Duodenal mucosa (tissue), 2 donors: ENCODE data around the gene HSFX3.
"Not testable (repeated sequence)": the region's sequence is repeated elsewhere in the genome, so short reads cannot be mapped to it uniquely, and the experiment has no call there.

Experiments used
- H3K27ac ChIP-seq: one replicate; pipeline ENCODE4 v1.7.0; 2013; ENCODE audit warnings: low read depth, low read length
- H3K27me3 ChIP-seq, 2 donors: one replicate each; pipeline ENCODE4 v1.7.0; 2013; ENCODE audit warnings: low read length in 2 of 2, control low read depth in 1 of 2; ENCODE audit not compliant: insufficient read depth in 2 of 2, control insufficient read depth in 1 of 2
- H3K36me3 ChIP-seq, 2 donors: one replicate each; pipeline ENCODE4 v1.7.0; 2013; ENCODE audit warnings: low read length in 2 of 2, control low read depth in 1 of 2; ENCODE audit not compliant: insufficient read depth in 2 of 2, control insufficient read depth in 1 of 2
- H3K4me1 ChIP-seq, 2 donors: one replicate each; pipeline ENCODE4 v1.7.0; 2013; ENCODE audit warnings: low read length in 2 of 2, control low read depth in 1 of 2; ENCODE audit not compliant: insufficient read depth in 2 of 2, control insufficient read depth in 1 of 2
- H3K4me3 ChIP-seq, 2 donors: one replicate each; pipeline ENCODE4 v1.7.0; 2013; ENCODE audit warnings: low read length in 2 of 2, low read depth in 1 of 2
- H3K9ac ChIP-seq, 2 donors: one replicate each; pipeline ENCODE4 v1.7.0; 2013; ENCODE audit warnings: low read length in 2 of 2, low read depth in 1 of 2
- H3K9me3 ChIP-seq, 2 donors: one replicate each; pipeline ENCODE4 v1.7.0; 2013; ENCODE audit warnings: low read length in 2 of 2, control low read depth in 1 of 2; ENCODE audit not compliant: control insufficient read depth in 1 of 2

HSFX3 gene

DNA sequence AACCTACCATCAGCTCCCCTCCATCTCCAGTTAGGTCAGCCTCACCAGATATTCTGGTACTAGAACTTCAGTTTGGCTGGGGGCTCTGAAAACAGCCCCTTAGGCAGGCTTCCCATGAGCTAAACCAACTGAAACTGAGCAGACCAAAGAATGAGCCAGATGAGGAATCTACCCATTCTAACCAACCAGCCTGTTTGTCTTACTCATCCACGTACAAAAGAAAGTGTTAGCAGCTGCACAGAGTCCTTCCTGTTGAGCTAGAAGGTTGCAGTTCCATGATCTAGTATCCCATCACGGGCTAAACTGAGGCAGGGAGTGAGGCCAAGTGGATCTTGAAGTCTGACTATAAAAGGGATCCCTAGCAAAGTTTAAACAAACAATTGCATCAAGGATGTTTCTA lies 20.0 kb upstream of the HSFX3 start:
- Histone ChIP-seq H3K4me3 (no peak overlapping the region), H3K27ac (no peak overlapping the region), H3K9me3 (no peaks in the 10 kb centered on the region), H3K36me3 (no peaks in the 10 kb centered on the region), H3K27me3 (no peaks in the 10 kb centered on the region), H3K9ac (no peak overlapping the region), H3K4me1 (no peaks in the 10 kb centered on the region)

DNA sequence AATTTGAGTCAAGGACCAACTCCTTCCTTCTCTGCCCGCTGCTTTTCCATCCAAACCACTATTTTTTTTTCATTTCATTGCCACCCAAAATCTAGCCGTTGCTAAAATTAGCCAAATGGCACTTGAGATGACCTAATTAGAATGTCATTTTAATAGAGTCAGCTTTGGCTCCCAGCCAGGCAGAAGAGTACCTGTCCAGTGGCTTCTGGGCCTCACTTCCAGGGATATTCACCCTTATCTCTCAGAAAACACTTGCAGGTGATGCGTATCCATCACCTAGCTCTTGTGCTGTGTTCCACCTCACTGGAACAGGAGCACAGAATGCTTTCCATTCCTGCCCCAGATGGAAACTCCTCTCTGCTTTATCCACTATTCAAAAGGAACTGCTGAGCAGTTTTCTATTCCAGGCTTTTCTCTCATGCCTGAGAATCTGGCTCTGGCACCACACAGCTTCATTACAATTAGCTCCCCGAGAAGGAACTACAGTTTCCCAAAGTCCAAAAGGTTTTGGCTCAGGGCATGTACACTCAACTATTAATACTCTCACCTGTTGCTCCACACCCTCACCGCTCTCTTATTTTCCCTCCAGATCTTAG lies 19.1 kb upstream of the HSFX3 start:
- no peak overlapping the region for H3K27ac ChIP-seq
- H3K36me3 ChIP-seq: no peaks in the 10 kb centered on the region
- H3K9me3 ChIP-seq: no peaks in the 10 kb centered on the region
- no peak overlapping the region for H3K4me3 ChIP-seq
- H3K4me1 ChIP-seq: no peaks in the 10 kb centered on the region
- no peaks in the 10 kb centered on the region for H3K27me3 ChIP-seq
- H3K9ac ChIP-seq: no peak overlapping the region

DNA sequence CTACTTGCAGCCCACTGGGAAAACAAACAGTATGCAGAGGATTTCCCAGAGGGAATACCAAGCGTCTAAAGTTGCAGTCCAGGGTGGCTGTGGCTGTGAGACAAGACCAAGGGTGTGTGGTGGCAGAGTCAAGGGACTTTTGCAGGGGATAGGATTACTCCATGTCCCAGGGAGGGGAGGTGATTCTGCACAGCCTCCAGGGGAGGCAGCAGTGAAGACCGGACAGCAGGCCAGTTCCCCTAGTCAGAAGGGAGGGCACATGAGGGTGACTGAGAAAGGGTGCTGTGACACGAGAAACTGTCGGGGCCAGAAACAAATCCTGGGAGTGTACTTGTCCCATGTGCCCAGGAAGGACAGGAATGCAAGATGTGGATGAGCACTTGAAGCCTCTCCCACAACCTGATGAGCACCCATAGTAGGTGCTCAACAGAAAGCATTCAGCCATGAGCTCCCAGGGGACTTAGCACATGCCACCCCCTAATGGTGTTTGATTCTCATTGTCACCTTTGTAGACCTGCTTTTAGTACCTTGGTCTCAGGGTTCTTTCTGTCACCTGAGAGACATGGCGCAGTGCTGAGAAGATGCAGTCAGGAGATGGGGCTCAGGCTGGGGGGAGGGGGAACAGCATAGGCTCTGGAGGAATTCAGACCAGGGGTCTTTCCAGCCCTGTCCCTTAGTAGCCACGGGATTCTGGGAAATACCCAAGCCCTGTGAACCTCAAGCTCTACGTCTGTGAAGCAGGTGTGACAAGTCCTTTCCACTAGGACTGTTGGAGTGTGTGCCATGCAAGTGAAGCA lies 18.1 kb upstream of the HSFX3 start:
- Histone ChIP-seq H3K9ac (no peak overlapping the region), H3K27ac (no peak overlapping the region), H3K36me3 (no peaks in the 10 kb centered on the region), H3K27me3 (no peaks in the 10 kb centered on the region), H3K9me3 (no peaks in the 10 kb centered on the region), H3K4me1 (no peaks in the 10 kb centered on the region), H3K4me3 (no peak overlapping the region)

DNA sequence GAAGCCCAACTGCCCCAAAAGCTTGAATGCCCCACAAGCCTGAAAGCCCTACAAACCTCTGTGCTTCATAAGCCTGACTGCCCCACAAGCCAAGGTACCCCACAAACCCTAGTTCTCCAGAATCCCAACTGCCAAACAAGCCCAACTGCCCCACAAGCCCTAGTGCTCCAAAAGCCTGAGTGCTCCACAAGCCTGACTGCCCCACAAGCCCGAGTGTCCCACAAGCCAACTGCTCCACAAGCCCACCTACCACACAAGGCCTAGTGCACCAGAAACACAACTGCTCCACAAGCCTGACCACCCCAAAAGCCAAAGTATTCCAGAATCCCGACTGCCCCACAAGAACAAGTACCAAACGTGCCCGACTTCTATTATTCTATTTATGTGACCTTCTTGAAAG lies 13.6 kb upstream of the HSFX3 start:
- H3K36me3 ChIP-seq: no peaks in the 10 kb centered on the region
- H3K9me3 ChIP-seq: no peaks in the 10 kb centered on the region
- H3K4me1 ChIP-seq: no peaks in the 10 kb centered on the region
- no peak overlapping the region for H3K27ac ChIP-seq
- H3K27me3 ChIP-seq: no peaks in the 10 kb centered on the region
- H3K4me3 ChIP-seq: no peak overlapping the region
- no peak overlapping the region for H3K9ac ChIP-seq

GRCh38 chrX:149555251-149555650 lies 5.5 kb upstream of the HSFX3 start:
- H3K4me3 ChIP-seq, H3K27me3 ChIP-seq, H3K9ac ChIP-seq: not testable (repeated sequence)

DNA sequence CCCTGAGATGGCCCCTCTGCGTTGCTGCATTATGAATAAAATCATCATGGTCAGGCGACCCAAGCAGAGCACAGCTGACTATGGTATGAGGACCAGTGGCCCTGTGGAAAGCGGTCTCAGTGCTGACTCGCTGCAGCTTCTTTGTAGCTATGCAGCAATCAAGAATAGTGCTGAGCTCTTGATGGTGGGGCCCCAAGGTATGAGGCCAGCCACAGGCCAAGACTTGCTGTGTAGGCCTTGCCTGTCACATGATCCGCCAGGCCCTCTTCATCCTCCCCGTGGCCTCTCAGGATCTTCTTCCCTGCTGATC lies 2.2 kb upstream of the HSFX3 start:
- not testable (repeated sequence) for H3K9me3 ChIP-seq, H3K4me3 ChIP-seq, H3K4me1 ChIP-seq, H3K27ac ChIP-seq, H3K9ac ChIP-seq, H3K27me3 ChIP-seq, H3K36me3 ChIP-seq

More at GRCh38 chrX:149555251-149555650, 5.5 kb upstream of the HSFX3 start:
- not testable (repeated sequence) for H3K4me1 ChIP-seq, H3K27ac ChIP-seq, H3K9me3 ChIP-seq, H3K36me3 ChIP-seq

DNA sequence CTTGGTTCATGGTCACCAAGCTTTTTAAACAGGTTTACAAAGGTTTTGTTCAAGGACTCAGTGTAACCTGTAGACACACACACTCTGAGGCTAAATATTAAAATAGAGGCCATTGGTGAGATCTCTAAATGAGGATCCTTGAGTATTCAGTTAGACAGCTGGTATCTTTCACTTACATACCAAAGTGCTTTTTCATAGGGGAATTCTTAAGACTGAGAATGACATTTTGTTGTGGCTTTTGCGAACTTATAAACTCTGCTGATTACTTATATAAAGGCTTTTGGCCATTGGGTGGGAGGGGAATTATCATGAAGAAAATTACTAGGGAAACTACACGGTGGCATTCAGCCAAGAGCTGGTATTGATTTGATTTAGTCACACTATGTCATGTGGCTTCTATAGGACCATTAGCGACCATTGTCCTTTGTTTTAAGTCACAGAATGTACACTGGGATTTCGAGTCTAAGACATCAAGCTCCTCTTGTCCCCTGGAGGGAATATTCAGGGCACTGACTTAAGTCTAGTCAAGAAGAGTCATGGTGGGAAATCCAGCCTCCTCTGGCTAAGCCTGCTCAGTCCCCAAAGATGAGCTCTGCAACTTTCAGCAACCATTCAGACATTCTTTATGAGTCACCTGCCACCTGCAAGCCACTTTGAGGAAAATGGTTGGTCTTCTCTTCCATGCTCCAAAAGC lies 1.7 kb upstream of the HSFX3 start:
- not testable (repeated sequence) for H3K27ac ChIP-seq, H3K36me3 ChIP-seq

GRCh38 chrX:149550454-149550853 lies 730 bp upstream of the HSFX3 start:
- H3K9ac ChIP-seq, H3K4me3 ChIP-seq, H3K27me3 ChIP-seq, H3K4me1 ChIP-seq, H3K9me3 ChIP-seq, H3K36me3 ChIP-seq, H3K27ac ChIP-seq: not testable (repeated sequence)

More for the DNA sequence above, 1.7 kb upstream of the HSFX3 start:
- not testable (repeated sequence) for H3K9me3 ChIP-seq, H3K4me1 ChIP-seq, H3K27me3 ChIP-seq, H3K9ac ChIP-seq, H3K4me3 ChIP-seq

GRCh38 chrX:149547782-149548181 lies 1.9 kb downstream of the HSFX3 start:
- not testable (repeated sequence) for H3K4me1 ChIP-seq, H3K27ac ChIP-seq, H3K4me3 ChIP-seq, H3K27me3 ChIP-seq, H3K36me3 ChIP-seq, H3K9ac ChIP-seq, H3K9me3 ChIP-seq

GRCh38 chrX:149546962-149547361 lies 2.8 kb downstream of the HSFX3 start:
- H3K27me3 ChIP-seq, H3K9ac ChIP-seq, H3K4me1 ChIP-seq, H3K9me3 ChIP-seq, H3K4me3 ChIP-seq, H3K27ac ChIP-seq, H3K36me3 ChIP-seq: not testable (repeated sequence)
